HL-60/S4 (cell line): ENCODE measurements around the gene GDF10.

Source experiments
- in situ Hi-C: fragments of 300-500 bp; cut with MboI; formaldehyde crosslinking; loops from 2 replicates; pipeline ENCODE4 v1.14.3; 2022; ENCODE audit warnings: low sequenced_read_pairs

Gene GDF10

DNA sequence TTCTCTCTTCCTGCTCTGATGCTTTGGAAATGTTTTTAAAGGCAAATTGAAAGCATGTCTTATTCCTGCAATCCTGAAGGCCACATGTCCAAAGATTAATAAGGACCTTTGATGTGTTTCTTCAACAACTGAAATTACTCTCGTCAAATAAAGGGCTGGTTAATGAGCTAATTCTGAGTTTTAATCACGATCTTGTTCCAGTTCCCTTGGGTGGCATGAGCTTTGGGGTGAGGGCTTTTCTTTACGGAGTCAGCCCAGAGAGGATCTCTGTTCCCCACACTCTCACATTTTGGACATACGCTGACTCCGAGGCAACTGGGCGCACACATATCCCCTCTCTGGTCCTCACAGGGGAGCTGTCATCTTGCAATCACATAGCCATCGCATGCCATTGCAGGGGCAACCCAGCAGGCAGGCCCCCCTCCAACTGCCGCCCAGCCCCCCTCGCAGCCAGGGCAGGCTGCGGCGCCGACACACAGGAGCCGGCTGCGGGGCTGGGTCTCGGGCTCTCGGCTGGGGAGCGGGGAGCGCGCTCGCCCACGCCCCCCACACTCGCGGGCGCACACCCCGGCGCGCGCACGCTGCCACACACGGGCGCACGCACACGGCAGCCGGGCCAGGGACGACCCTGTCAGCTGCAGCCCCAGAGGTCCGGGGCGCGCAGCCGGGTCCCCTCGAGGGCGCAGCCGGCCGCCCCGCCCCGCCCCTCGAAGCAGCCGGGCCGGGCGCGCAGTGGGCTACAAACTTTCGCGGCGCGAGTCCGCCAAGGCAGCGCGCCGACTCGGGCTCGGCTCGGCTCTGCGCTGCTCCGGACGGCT lies at the start of gene GDF10:
Gene GDF10 (plus strand): TSS at position 587 of the 818 bp plus-strand sequence. CDS start 455 bp downstream, outside the sequence.
- in situ Hi-C loops = no loop called here

GRCh38 chr10:47252093-47252780 lies 47.8 kb upstream of the GDF10 start:
- in situ Hi-C loops = no loop called here

- in situ Hi-C loops = no loop called here
Observed at GRCh38 chr10:47253030-47253637, 46.9 kb upstream of the GDF10 start.

DNA sequence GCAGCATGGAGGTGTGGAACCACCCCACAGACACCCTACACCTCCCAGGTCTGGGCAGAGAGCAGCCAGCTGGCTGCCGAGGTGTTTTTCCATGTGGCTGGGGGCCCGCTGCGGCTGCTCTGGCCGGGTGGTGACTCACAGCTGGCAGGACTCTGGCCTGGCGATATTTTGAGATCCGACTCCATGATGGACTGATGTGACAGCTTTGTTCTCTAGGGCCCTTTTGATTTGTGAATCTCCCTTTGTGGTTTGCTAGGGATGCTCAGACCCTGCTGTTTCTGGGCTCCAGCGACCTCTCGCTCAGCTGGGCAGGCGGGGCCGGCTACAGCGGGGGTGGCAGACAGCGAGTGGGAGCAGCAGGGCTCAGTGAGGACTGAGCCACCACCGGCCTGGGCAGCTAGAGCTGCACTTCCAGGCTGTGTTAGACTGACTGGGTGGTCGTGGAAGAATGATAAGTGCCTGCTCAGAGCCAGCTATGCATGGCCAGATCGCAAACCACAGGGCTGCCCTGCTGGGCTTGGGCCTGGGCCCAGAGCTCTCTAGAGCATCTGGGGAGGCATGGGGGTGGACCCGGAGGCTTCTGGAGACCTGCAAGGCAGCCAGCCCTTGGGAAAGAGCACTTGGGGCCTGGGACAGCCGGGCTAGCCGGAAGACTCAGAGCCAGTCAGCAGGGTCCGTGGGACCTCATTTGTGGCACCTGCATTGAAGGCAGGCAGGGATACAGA lies 46.2 kb upstream of the GDF10 start:
- in situ Hi-C loops = no loop called here

- in situ Hi-C loops = no loop called here
Observed at GRCh38 chr10:47254611-47255010, 45.4 kb upstream of the GDF10 start.

GRCh38 chr10:47255033-47255813 lies 44.8 kb upstream of the GDF10 start:
- in situ Hi-C loops = no loop called here

- in situ Hi-C loops = no loop called here
Observed at GRCh38 chr10:47255866-47256265, 44.1 kb upstream of the GDF10 start.

GRCh38 chr10:47256751-47257336 lies 43.2 kb upstream of the GDF10 start:
- in situ Hi-C loops = no loop called here

DNA sequence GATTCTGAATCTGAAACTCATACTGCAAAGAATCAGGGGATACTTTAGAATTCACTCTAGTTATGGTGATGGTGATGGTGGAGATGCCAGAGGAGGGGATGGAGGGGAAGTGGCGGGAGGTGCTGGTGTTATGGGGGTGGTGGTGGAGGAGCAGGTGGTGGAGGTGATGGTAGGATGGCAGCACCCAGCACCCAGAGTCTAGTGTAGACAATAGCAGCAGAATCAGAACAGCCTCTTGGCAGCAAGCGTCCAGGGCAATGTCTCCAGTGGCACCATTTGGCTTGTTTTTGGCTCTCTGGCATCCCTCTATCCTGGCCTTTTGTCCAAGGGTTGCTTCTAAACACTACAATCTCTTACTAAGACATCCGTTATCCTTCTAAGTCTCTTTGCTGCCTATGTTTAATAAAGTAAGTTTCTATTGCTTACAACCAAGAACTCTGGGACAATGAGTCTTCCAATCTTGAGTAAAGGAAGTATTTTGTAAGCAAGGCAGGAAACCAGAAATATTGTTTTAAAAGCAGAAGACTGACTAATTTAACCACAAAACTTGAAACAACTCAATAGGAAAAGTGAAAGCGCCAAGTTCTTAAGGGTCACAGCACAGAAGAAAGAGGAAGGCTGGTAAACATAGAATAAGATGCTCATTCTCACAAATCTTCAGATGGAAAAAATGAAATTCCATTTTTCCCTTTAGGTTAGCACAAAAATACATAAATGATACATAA lies 42.4 kb upstream of the GDF10 start:
- in situ Hi-C loops = no loop called here

GRCh38 chr10:47258921-47259320 lies 41.1 kb upstream of the GDF10 start:
- in situ Hi-C loops = no loop called here

GRCh38 chr10:47259466-47259865 lies 40.5 kb upstream of the GDF10 start:
- in situ Hi-C loops = no loop called here

GRCh38 chr10:47260505-47261111 lies 39.4 kb upstream of the GDF10 start:
- in situ Hi-C loops = no loop called here

DNA sequence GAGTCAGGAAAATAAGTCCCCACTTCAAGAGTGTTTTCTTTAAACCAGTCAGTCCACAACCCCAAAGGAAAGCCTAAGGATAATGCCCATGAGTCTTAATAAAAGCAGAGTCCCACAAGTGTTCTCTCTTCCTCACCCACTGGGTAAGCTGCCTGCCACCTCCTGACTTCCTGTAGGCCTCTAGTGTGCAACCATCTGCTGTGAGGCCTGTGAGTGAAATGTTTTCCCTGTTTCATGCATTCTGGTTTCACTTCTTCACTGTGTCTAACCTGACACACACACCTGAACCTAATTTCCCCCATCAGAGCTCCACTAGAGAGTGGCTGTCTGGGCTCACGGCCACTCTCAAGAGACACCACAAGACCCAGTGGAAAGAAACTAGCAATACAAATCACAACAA lies 38.9 kb upstream of the GDF10 start:
- in situ Hi-C loops = no loop called here

GRCh38 chr10:47261556-47261955 lies 38.4 kb upstream of the GDF10 start:
- in situ Hi-C loops = no loop called here

DNA sequence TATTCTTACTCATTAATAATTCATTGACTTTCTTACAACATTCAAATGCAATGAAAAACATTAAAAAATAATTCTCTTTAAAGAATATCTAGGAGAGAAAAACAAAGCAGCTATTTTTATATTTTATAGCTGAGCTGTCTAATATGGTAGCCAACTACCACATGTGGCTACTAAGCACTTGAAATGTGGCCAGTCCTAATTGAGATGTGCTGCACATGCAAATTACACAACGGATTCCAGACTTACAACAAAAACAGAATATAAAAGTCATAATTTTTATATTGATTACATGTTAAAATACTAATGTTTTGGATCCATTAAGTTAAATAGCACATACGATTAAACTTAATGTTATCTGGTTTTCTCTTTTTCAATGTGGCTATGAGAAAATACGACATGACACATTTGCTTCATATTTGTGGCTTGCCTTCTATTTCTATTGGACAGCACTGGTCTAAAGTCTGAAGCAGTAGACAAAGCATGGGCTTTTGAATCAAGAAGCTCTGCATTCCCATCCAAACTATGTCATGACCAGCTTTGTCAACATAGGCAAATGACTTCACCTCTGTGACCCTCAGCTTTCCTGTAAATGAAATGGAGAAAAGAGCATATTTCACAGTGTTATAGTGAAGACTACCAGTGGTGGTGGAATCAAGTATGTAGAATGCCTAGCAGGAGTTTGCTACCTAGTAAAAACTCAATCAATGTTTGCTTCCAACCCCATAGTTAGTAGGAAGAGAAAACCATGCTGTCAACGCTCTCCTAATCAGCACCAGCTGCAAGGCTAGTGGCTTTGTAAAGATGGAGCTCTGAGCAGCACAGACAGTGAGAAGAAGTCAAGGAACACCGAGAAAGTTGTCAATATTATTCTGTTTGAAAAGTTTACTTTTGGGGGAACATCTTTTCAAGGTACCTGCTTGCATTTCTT lies 37.1 kb upstream of the GDF10 start:
- in situ Hi-C loops = no loop called here

GRCh38 chr10:47264797-47265281 lies 35.2 kb upstream of the GDF10 start:
- in situ Hi-C loops = no loop called here

GRCh38 chr10:47266602-47267001 lies 33.4 kb upstream of the GDF10 start:
- in situ Hi-C loops = no loop called here

- in situ Hi-C loops = no loop called here
Observed at GRCh38 chr10:47268696-47269095, 31.3 kb upstream of the GDF10 start.
